Measurements from ENCODE around the gene IL10. TPM values are rescaled to one million over a fixed set of nuclear protein-coding genes. Genes with fewer than 3 reads are reported as not detected.

IL10 gene
- total RNA-seq, 3 donors from 2014 or later = 38.4 to 111 (median 54.1) TPM

DNA sequence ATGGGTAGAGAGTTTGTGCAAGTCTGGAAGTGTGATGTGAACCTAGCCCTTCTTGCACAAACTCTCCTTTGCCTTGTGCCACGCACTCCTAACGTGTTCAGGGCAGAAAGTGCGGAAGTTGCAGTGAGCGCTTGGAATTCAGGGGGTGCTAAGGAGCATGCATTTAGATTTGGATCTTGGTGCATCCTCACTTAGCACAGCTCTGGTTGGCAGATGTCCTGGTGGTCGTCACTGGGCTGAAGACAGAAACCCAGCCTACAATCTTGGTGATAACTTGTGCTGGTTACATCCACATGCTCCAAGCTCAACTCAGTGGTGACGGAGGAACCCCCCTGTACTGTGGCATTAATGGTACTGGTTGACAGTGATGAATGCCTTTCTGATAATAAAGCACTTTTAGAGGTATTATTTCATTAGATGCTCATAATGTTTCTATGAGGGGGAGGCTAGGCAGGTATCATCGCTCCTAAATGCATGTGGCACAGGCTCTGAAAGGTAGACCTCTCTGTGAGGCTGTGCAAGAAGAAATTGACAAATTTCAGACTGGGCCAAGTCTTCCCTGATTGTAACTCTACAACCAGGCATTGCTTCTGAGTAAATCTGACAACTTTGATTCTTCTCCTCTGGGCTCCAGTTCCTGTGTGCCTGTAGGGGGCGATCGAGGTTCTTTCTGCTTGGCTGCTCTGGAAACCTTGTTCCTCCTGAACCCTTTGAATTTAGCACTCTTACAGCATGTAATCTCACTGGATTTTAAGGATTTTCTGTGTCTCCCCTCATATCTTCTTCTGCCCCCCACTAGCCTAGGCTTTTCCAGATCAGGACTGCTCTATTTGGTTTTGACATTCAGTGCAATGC lies 47.0 kb downstream of the IL10 start:
- H3K4me3 Mint-ChIP-seq = no peak overlapping the region
- H3K36me3 Mint-ChIP-seq (ENCODE audit: insufficient read depth) = peaks cover 6% of the 10 kb centered on the region

DNA sequence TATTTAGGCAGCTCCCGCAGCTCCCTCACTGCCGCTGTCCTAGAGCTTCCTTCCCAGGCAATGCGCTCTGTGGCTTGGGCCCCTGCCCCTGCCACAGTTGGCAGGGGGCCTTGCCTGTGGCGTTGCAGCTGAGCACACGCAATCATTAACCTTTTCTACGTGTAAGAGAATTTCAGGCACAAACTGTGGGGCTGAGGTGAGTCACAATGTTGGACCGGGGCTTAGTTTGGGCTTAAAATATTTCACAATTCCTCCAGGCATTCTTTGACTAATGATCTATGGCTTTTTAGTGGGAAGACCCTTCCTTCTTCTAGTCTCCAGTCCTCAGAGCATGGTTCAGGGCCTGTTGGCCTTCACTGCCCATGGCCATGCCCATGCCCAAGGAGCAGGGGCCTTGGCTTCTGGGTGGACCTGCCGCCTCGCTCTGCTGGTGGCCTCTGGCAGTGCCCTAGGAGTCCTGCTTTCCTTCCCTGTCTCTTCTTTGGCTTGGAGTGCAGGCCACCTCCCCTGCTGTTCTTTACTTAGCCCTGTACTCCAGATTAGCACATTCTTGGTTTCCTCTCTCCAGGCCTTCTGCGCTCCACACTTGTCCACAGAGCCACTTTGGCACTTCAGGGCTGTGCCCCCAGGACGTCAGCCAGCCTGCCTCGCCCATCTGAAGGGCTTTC lies 48.4 kb downstream of the IL10 start:
- Mint-ChIP-seq H3K9me3 (no peaks in the 10 kb centered on the region), H3K4me3 (no peak overlapping the region), H3K4me1 (ENCODE audit: low read depth) (peaks cover 62% of the 10 kb centered on the region), H3K36me3 (ENCODE audit: insufficient read depth) (peaks cover 4% of the 10 kb centered on the region), H3K27me3 (ENCODE audit: low read depth) (no peaks in the 10 kb centered on the region)
- ATAC-seq (no peak), DNase-seq (no peak)

More for the DNA sequence above, 47.0 kb downstream of the IL10 start:
- Mint-ChIP-seq H3K9me3 (no peaks in the 10 kb centered on the region), H3K4me1 (ENCODE audit: low read depth) (peaks cover 54% of the 10 kb centered on the region), H3K27me3 (ENCODE audit: low read depth) (no peaks in the 10 kb centered on the region)
- DNase-seq (peak; percentile 58), ATAC-seq (peak in 1 of 2 donors; percentile 46)

DNA sequence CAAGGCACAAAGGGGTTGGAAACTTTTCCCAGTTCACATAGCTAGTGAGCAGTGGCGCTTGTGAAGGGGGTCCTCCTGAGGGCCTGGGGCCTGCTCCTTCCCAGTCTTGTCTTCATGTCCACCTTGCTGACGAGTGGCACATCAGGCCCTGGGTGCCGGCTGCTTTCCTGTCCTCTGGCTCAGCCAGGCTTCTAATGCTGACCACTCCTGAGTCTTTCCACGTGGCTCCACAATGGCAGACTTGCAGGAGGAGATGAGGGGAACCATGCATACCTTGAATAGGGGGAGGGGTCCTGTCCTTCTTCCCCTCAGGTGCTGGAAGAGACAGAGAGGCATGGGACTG lies 48.9 kb downstream of the IL10 start:
- Mint-ChIP-seq H3K4me3 (no peak overlapping the region), H3K27me3 (ENCODE audit: low read depth) (no peaks in the 10 kb centered on the region), H3K36me3 (ENCODE audit: insufficient read depth) (peaks cover 2% of the 10 kb centered on the region), H3K9me3 (no peaks in the 10 kb centered on the region), H3K4me1 (ENCODE audit: low read depth) (peaks cover 67% of the 10 kb centered on the region)
- no peak for ATAC-seq
- no peak for DNase-seq

DNA sequence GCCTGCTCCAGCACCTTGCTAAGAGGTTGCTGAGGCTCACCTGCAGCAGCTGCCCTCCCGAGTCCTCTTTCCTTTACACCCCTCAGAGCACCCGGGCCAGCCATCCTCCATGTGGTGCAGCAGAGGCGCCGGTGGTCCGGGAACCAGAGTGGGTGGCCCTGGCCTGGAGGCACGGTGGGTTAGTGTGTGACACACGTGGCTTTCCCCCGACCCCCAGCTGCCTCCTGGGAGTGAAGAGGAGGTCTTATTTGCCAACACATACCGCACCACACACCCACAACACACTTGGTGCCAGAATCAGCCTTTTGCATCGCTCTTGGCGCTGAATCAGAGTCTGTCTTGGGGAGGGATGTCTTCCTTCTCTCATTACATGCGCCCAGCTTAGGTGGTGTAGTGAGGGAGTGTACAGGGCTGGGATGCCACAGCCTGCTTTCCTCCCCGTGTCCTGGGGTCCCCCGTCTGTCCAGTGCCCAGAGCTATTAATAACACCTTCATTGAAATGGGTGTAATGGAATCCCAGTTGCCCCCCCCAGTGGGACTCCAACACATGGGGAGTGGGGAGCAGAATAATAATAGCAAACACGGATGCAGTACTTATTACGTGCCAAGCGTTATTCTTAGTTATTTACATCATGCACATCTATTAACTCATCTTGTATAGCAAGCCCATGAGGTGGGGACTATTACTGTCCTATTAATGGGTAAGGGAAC lies 49.4 kb downstream of the IL10 start:
- Mint-ChIP-seq H3K9me3 (no peaks in the 10 kb centered on the region), H3K27me3 (ENCODE audit: low read depth) (no peaks in the 10 kb centered on the region), H3K4me3 (no peak overlapping the region), H3K36me3 (ENCODE audit: insufficient read depth) (peaks cover 2% of the 10 kb centered on the region), H3K4me1 (ENCODE audit: low read depth) (peaks cover 66% of the 10 kb centered on the region)
- DNase-seq (no peak), ATAC-seq (no peak)

DNA sequence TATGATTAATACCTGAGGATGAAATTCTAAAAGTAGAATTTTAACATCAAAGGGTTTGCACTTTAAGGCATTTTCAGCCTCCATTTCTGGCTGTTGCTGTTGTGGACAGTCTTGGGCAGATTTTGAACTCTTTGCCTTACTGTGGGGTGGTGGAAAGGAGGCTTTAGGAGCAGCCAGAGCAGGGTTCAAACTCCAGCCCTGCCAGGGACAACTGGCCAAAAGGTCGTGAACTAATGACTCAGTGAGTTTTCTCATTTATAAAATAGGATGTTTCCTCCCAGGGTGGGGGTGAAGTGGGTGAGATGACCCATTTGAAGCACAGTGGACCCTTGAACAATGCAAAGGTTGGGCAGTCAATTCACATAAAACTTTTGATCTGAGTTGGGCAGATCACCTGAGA lies 50.8 kb downstream of the IL10 start:
- no peak overlapping the region for H3K4me3 Mint-ChIP-seq
- no peak for DNase-seq
- H3K27me3 Mint-ChIP-seq (ENCODE audit: low read depth) = no peaks in the 10 kb centered on the region
- ATAC-seq = no peak
- H3K9me3 Mint-ChIP-seq = no peaks in the 10 kb centered on the region
- H3K36me3 Mint-ChIP-seq (ENCODE audit: insufficient read depth) = peaks cover 2% of the 10 kb centered on the region
- peaks cover 74% of the 10 kb centered on the region for H3K4me1 Mint-ChIP-seq (ENCODE audit: low read depth)

DNA sequence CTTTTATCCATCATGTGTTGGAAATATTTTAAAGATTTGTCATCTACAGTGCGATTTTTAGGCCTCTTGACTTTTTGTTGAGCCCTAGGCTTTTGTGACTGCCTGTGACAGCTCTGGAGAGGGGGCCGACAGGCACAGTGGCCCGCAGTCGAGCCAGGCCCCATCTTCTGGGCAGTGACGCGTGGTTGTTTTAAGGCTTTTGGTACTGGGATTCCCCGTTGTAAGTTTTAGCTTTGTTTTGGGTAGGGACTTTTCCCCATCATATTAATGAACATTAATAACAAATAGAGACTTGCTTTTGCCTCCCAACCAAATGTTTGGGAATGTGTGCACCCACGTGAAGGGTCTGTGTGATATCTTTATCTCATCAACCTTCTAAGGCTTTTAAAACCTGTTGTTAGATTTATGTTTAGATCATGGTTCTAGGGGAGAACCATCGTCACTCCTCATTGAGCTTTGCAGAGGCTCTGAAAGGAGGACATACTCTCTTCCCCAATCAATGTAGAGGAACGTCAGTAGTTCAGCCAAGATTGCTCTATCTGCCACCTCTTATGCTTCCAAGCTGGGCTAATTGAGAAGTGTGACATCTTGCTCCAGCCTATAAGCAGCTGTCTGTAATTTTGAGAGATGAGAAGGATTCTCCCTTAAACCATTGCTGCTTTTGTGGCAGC lies 53.0 kb downstream of the IL10 start:
- peaks cover 2% of the 10 kb centered on the region for H3K36me3 Mint-ChIP-seq (ENCODE audit: insufficient read depth)
- no peaks in the 10 kb centered on the region for H3K27me3 Mint-ChIP-seq (ENCODE audit: low read depth)
- no peak for ATAC-seq
- H3K4me1 Mint-ChIP-seq (ENCODE audit: low read depth) = peaks cover 75% of the 10 kb centered on the region
- H3K4me3 Mint-ChIP-seq = no peak overlapping the region
- no peak for DNase-seq
- H3K9me3 Mint-ChIP-seq = no peaks in the 10 kb centered on the region

DNA sequence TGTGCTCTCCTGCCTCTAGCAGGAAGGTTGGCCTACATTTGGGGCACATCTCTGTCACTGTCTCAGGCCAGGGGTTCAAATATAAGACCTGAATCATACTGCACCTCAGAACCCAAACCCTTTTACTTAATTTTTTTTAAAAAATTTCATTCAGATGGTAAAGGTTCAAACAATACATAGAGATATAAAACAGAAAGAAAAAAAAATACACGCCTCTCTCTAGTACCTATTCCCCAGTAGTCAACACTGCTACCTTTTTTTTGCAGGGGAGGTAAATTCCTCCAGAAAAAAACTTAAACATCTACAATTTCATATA lies 54.7 kb downstream of the IL10 start:
- peak in 1 of 2 donors; percentile 3 for ATAC-seq
- no peak for DNase-seq
- peaks cover 5% of the 10 kb centered on the region for H3K36me3 Mint-ChIP-seq (ENCODE audit: insufficient read depth)
- H3K4me3 Mint-ChIP-seq = no peak overlapping the region
- no peaks in the 10 kb centered on the region for H3K9me3 Mint-ChIP-seq
- H3K27me3 Mint-ChIP-seq (ENCODE audit: low read depth) = no peaks in the 10 kb centered on the region
- peaks cover 80% of the 10 kb centered on the region for H3K4me1 Mint-ChIP-seq (ENCODE audit: low read depth)

Other genes with a start within 250 kb of the IL10 start
- 10 to 100 TPM; 40.8 to 49.0 (median 41.4) TPM for gene EIF2D, start 160.0 kb downstream of the IL10 start, total RNA-seq
- gene DYRK3, start 137.0 kb downstream of the IL10 start, total RNA-seq = 1 to 10 TPM; 5.3 to 7.7 (median 7.7) TPM
- 100 to 1,000 TPM in 2 of 3 donors, 10 to 100 TPM in 1; 98.2 to 136 (median 135) TPM for gene MAPKAPK2, start 87.6 kb downstream of the IL10 start, total RNA-seq
- gene IL19, start 1.7 kb downstream of the IL10 start, total RNA-seq = under 1 TPM in 1 of 3 donors, not detected in 2; 0.19 TPM
- not detected for gene IL20, start 93.1 kb upstream of the IL10 start, total RNA-seq
- 10 to 100 TPM; 11.9 to 30.7 (median 25.0) TPM for gene IL24, start 124.9 kb upstream of the IL10 start, total RNA-seq
- gene FCMR, start 149.4 kb upstream of the IL10 start, total RNA-seq = 10 to 100 TPM; 24.7 to 41.7 (median 24.8) TPM
- 1 to 10 TPM; 1.6 to 3.0 (median 1.8) TPM for gene PIGR, start 174.0 kb upstream of the IL10 start, total RNA-seq
- not detected for gene FCAMR, start 198.0 kb upstream of the IL10 start, total RNA-seq